Upper lobe of right lung (tissue), 1 donor: Measurements from ENCODE around the gene RGS4. TPM values are rescaled to one million over a fixed set of nuclear protein-coding genes. Genes with fewer than 3 reads are reported as not detected.

Source experiments
- ATAC-seq: fragments of 200-7000 bp; cut with Tn5 transposase; one replicate; pipeline ENCODE4 v1.9.1; 2020; ENCODE audit warnings: mild to moderate bottlenecking, moderate library complexity
- DNase-seq: peaks from one replicate; pipeline ENCODE4 v3.0.0-alpha.2; 2020
- H3K27ac ChIP-seq: fragments of 200-600 bp; one replicate; pipeline ENCODE4 v1.8.0; 2022
- H3K27me3 ChIP-seq: fragments of 200-600 bp; one replicate; pipeline ENCODE4 v1.8.0; 2022; ENCODE audit warnings: mild to moderate bottlenecking
- H3K36me3 ChIP-seq: fragments of 200-600 bp; one replicate; pipeline ENCODE4 v1.8.0; 2022
- H3K4me1 ChIP-seq: fragments of 200-600 bp; one replicate; pipeline ENCODE4 v1.8.0; 2022
- H3K4me3 ChIP-seq: fragments of 200-600 bp; one replicate; pipeline ENCODE4 v1.8.0; 2022; ENCODE audit warnings: mild to moderate bottlenecking
- H3K9me3 ChIP-seq: fragments of 200-600 bp; one replicate; pipeline ENCODE4 v1.8.0; 2022
- CTCF ChIP-seq: fragments of 200-600 bp; IDR thresholded peaks from one replicate; pipeline ENCODE4 v1.8.0; 2022; ENCODE audit warnings: antibody characterized with exemption
- intact Hi-C: fragments of 100-400 bp; cut with DNase I; formaldehyde crosslinking; loops from one replicate; pipeline ENCODE4 v1.11.0; 2022
- total RNA-seq: library from RNA; stranded (reverse); fragmentation: NEBNext Ultra II Directional; extraction: Animal tissue kit (Norgen Biotek cat#: 25700); gene quantifications from one replicate; pipeline ENCODE4 v1.2.1, GENCODE V29; 2021
- donor health status: DM: no; HTN: yes; CAD: no; lungs with severe emphysema.

The RGS4 gene
- total RNA-seq, 1 donor from 2014 or later, result 0.81 TPM

GRCh38 chr1:163068716-163069115 is 445 bp upstream of the RGS4 start:
- no peak overlapping the region for H3K27ac ChIP-seq
- no peak for DNase-seq
- no peaks in the 10 kb centered on the region for H3K36me3 ChIP-seq
- peaks cover 4% of the 10 kb centered on the region for H3K27me3 ChIP-seq
- intact Hi-C loops, result no loop called here
- H3K4me1 ChIP-seq, result no peaks in the 10 kb centered on the region
- ATAC-seq, result no peak
- no peak for TF ChIP-seq CTCF
- no peaks in the 10 kb centered on the region for H3K9me3 ChIP-seq
- peak overlapping the region; percentile 8 for H3K4me3 ChIP-seq

- no peak for ATAC-seq
Observed at GRCh38 chr1:163069655-163070277, 605 bp downstream of the RGS4 start.

GRCh38 chr1:163071405-163072255 is 2.5 kb downstream of the RGS4 start:
- Histone ChIP-seq H3K4me1 (no peaks in the 10 kb centered on the region), H3K9me3 (no peaks in the 10 kb centered on the region), H3K4me3 (no peak overlapping the region), H3K27ac (no peak overlapping the region), H3K36me3 (no peaks in the 10 kb centered on the region), H3K27me3 (peaks cover 4% of the 10 kb centered on the region)
- intact Hi-C loops, result loop anchor here (10.0 kb wide), 1 partner anchor 103 kb away; no protein-coding TSS in a partner anchor
- DNase-seq (peak; percentile 61), ATAC-seq (peak; percentile 76)
- TF ChIP-seq CTCF, result peak; percentile 62

More at GRCh38 chr1:163069655-163070277, 605 bp downstream of the RGS4 start:
- H3K27ac ChIP-seq, result no peak overlapping the region
- intact Hi-C loops, result loop anchor here (10.0 kb wide), 1 partner anchor 105 kb away; no protein-coding TSS in a partner anchor
- TF ChIP-seq CTCF, result no peak
- H3K4me1 ChIP-seq, result no peaks in the 10 kb centered on the region
- DNase-seq, result no peak
- H3K4me3 ChIP-seq, result peak overlapping the region; percentile 8
- H3K9me3 ChIP-seq, result no peaks in the 10 kb centered on the region
- peaks cover 4% of the 10 kb centered on the region for H3K27me3 ChIP-seq
- no peaks in the 10 kb centered on the region for H3K36me3 ChIP-seq

- Histone ChIP-seq H3K27ac (no peak overlapping the region), H3K9me3 (no peaks in the 10 kb centered on the region), H3K36me3 (no peaks in the 10 kb centered on the region), H3K4me3 (no peak overlapping the region), H3K27me3 (peaks cover 4% of the 10 kb centered on the region), H3K4me1 (no peaks in the 10 kb centered on the region)
- ATAC-seq (no peak), DNase-seq (no peak)
- TF ChIP-seq CTCF, result no peak
- intact Hi-C loops, result loop anchor here (10.0 kb wide), 1 partner anchor 102 kb away; no protein-coding TSS in a partner anchor
Observed at GRCh38 chr1:163072658-163073057, 3.5 kb downstream of the RGS4 start.

GRCh38 chr1:163074004-163074403 is 4.8 kb downstream of the RGS4 start:
- intact Hi-C loops, result loop anchor here (10.0 kb wide), 1 partner anchor 101 kb away; no protein-coding TSS in a partner anchor
- Histone ChIP-seq H3K27me3 (peaks cover 4% of the 10 kb centered on the region), H3K4me1 (no peaks in the 10 kb centered on the region), H3K27ac (no peak overlapping the region), H3K36me3 (no peaks in the 10 kb centered on the region), H3K9me3 (no peaks in the 10 kb centered on the region), H3K4me3 (no peak overlapping the region)
- ATAC-seq (no peak), DNase-seq (no peak)
- no peak for TF ChIP-seq CTCF
